ENCODE results near the gene RNF5.

DNA sequence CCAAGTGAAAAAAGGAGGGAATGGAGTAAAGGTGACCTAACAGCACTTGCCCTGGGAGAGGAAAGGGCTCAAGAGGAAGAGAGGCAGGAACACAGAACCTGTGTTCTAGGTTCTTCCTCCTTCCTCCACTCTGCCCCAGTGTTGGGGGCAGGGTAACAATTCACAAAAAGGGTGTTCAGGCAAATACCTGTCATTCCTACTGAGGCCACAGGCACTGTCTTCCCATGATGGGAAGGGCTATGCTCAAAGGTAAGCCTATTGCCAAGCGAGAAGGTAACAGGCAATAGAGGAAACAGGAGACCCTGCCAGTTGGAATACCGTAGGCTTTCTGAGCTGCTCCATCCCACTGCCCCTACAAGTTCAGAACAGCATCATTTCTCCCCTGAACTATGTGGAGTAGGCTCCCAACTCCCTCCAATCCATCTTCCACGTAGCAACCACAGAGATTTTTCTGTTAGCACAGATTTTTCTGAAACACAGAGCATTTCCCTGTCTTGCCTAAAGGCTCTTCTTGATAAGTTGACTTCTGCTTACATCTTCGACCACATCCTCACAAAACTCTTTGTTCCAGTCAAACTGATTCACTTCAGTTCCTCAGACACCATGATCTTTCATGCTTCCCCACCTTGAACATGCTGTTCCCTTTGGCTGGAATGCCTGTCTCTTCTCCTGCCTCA is 5.0 kb upstream of the RNF5 start:
- TF ChIP-seq, protein P1, sequence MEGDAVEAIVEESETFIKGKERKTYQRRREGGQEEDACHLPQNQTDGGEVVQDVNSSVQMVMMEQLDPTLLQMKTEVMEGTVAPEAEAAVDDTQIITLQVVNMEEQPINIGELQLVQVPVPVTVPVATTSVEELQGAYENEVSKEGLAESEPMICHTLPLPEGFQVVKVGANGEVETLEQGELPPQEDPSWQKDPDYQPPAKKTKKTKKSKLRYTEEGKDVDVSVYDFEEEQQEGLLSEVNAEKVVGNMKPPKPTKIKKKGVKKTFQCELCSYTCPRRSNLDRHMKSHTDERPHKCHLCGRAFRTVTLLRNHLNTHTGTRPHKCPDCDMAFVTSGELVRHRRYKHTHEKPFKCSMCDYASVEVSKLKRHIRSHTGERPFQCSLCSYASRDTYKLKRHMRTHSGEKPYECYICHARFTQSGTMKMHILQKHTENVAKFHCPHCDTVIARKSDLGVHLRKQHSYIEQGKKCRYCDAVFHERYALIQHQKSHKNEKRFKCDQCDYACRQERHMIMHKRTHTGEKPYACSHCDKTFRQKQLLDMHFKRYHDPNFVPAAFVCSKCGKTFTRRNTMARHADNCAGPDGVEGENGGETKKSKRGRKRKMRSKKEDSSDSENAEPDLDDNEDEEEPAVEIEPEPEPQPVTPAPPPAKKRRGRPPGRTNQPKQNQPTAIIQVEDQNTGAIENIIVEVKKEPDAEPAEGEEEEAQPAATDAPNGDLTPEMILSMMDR (IDR thresholded peaks at IDR 0.05 in 4 of 5, conservative IDR thresholded peaks at IDR 0.05 in 1 of 5): no peak
- no peak for TF ChIP-seq POLR2A (IDR thresholded peaks at IDR 0.05)

Data from gastrocnemius medialis (tissue), 4 donors.